Panc1 (cell line): ENCODE results near the gene MAGI3. TPM values are rescaled to one million over a fixed set of nuclear protein-coding genes. Genes with fewer than 3 reads are reported as not detected.

ENCODE experiments used
- ATAC-seq: fragments of 200-7000 bp; cut with Tn5 transposase; 2 replicates; pipeline ENCODE4 v1.9.1; 2020; ENCODE audit warnings: mild to moderate bottlenecking, moderate library complexity
- BruUV-seq: library from RNA; stranded (reverse); fragments of 400-500 nt; replicated peaks from 2 replicates; lab custom pipeline; 2021; lab: Mats Ljungman, UMichigan
- CTCF ChIA-PET: fragments of 300-600 bp; sonication (Branson Sonifier 250); formaldehyde crosslinking; loops from one replicate; lab custom pipeline; 2022; ENCODE audit warnings: antibody characterized with exemption; lab: Charles Lee
- POLR2A ChIA-PET: fragments of 300-600 bp; sonication (Branson Sonifier 250); formaldehyde crosslinking; loops from one replicate; lab custom pipeline; 2022; ENCODE audit warnings: antibody characterized with exemption; lab: Charles Lee
- DNase-seq: peaks from one replicate; pipeline ENCODE4 v3.0.0-alpha.2; 2010; ENCODE audit warnings: low read depth, low spot score
- H3K27ac ChIP-seq: 2 replicates; pipeline ENCODE4 v1.5.1; 2011; ENCODE audit warnings: mild to moderate bottlenecking, low read length, inconsistent platforms
- H3K27me3 ChIP-seq: fragments of 200-500 bp; sonication (Bioruptor generic); 2 replicates; pipeline ENCODE4 v1.6.0; 2014; ENCODE audit warnings: low read length, inconsistent platforms; ENCODE audit not compliant: control insufficient read depth, insufficient read depth
- H3K36me3 ChIP-seq: fragments of 200-500 bp; sonication (Bioruptor generic); 2 replicates; pipeline ENCODE4 v1.5.1; 2014; ENCODE audit warnings: inconsistent platforms, mild to moderate bottlenecking, low read length, moderate library complexity; ENCODE audit not compliant: control insufficient read depth, insufficient read depth
- H3K4me1 ChIP-seq: 2 replicates; pipeline ENCODE4 v1.5.1; 2011; ENCODE audit warnings: inconsistent platforms, mild to moderate bottlenecking, low read length, moderate library complexity; ENCODE audit not compliant: control insufficient read depth, insufficient read depth
- H3K4me3 ChIP-seq, 2 experiments: 2 replicates each; pipeline ENCODE4 v1.5.1; 2011 to 2012; ENCODE audit warnings: low read depth in 2 of 2, low read length in 2 of 2, mild to moderate bottlenecking in 2 of 2, inconsistent platforms in 1 of 2, moderate library complexity in 1 of 2
- H3K9me3 ChIP-seq: fragments of 200-500 bp; sonication (Bioruptor generic); 2 replicates; pipeline ENCODE4 v1.5.1; 2014; ENCODE audit warnings: low read depth, mild to moderate bottlenecking, inconsistent platforms, low read length, moderate library complexity; ENCODE audit not compliant: control insufficient read depth, insufficient read depth
- POLR2AphosphoS5 ChIP-seq: IDR thresholded peaks from 2 replicates; pipeline ENCODE4 v1.6.1; 2012; ENCODE audit warnings: mild to moderate bottlenecking, low read depth, low read length, moderate library complexity
- SIN3A ChIP-seq: IDR thresholded peaks from 2 replicates; pipeline ENCODE4 v1.6.1; 2012; ENCODE audit warnings: low read depth, mild to moderate bottlenecking, low read length, moderate library complexity, borderline replicate concordance; ENCODE audit not compliant: insufficient read depth
- TCF7L2 ChIP-seq: IDR thresholded peaks from 2 replicates; pipeline ENCODE4 v1.6.1; 2011; ENCODE audit warnings: mild to moderate bottlenecking, low read depth, low read length, inconsistent platforms
- in situ Hi-C: cut with HindIII; loops from 2 replicates; pipeline ENCODE4 v1.10.0; 2016; ENCODE audit warnings: low sequenced_read_pairs, low pct_unique_long_range_greater_than_20kb
- intact Hi-C: fragments of 100-400 bp; cut with micrococcal nuclease; formaldehyde crosslinking; loops from one replicate; pipeline ENCODE4 v1.10.0; 2022; ENCODE audit not compliant: unreplicated experiment
- total RNA-seq: library from RNA; stranded (reverse); gene quantifications from one replicate; pipeline ENCODE4 v1.2.1, GENCODE V29; 2021; ENCODE audit not compliant: unreplicated experiment
- TF ChIP-seq, protein P1 (sequence below), 2 experiments: IDR thresholded peaks; 2 replicates each; pipeline ENCODE4 v1.6.1; 2011 to 2012; ENCODE audit warnings: low read depth in 2 of 2, control low read depth in 1 of 2, low read length in 1 of 2, mild to moderate bottlenecking in 1 of 2, moderate library complexity in 1 of 2; ENCODE audit not compliant: insufficient read depth in 1 of 2
- TF ChIP-seq, protein P2 (sequence below): fragments of 450-650 bp; IDR thresholded peaks from 2 replicates; pipeline ENCODE4 v1.5.1; 2017; ENCODE audit warnings: mild to moderate bottlenecking

The MAGI3 gene
- total RNA-seq, 1 experiment from 2014 or later = 10.9 TPM

DNA sequence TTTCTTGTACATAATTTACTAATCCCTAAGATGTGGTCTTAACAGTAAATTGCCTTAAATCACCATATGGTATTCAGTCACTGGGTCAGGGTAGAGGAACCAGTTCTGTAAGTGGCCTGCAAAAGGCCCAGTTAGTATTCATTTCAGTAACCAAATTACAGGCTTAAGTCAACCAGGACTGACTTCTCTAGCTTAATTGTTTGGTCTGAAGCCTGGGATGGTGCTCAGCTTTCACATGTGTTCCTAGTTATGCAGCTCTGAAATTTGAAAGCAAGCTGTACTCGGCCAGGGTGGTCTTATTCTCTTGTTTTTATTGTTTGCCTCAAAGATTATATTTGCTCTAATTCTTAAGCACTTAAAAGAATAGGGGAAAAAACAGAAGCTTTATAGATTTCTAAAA is 144.6 kb downstream of the MAGI3 start:
- Histone ChIP-seq H3K4me1 (no peaks in the 10 kb centered on the region), H3K27ac (no peak overlapping the region), H3K4me3 (no peak overlapping the region), H3K27me3 (no peaks in the 10 kb centered on the region), H3K36me3 (no peaks in the 10 kb centered on the region), H3K9me3 (no peaks in the 10 kb centered on the region)
- in situ Hi-C loops (no loop called here), intact Hi-C loops (no loop called here)
- TF ChIP-seq SIN3A = no peak
- TF ChIP-seq, protein P1, sequence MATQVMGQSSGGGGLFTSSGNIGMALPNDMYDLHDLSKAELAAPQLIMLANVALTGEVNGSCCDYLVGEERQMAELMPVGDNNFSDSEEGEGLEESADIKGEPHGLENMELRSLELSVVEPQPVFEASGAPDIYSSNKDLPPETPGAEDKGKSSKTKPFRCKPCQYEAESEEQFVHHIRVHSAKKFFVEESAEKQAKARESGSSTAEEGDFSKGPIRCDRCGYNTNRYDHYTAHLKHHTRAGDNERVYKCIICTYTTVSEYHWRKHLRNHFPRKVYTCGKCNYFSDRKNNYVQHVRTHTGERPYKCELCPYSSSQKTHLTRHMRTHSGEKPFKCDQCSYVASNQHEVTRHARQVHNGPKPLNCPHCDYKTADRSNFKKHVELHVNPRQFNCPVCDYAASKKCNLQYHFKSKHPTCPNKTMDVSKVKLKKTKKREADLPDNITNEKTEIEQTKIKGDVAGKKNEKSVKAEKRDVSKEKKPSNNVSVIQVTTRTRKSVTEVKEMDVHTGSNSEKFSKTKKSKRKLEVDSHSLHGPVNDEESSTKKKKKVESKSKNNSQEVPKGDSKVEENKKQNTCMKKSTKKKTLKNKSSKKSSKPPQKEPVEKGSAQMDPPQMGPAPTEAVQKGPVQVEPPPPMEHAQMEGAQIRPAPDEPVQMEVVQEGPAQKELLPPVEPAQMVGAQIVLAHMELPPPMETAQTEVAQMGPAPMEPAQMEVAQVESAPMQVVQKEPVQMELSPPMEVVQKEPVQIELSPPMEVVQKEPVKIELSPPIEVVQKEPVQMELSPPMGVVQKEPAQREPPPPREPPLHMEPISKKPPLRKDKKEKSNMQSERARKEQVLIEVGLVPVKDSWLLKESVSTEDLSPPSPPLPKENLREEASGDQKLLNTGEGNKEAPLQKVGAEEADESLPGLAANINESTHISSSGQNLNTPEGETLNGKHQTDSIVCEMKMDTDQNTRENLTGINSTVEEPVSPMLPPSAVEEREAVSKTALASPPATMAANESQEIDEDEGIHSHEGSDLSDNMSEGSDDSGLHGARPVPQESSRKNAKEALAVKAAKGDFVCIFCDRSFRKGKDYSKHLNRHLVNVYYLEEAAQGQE (IDR thresholded peaks at IDR 0.05; ENCODE audit: insufficient read depth in 1 of 2, low read depth in 2 of 2, low read length in 1 of 2) = no peak
- TF ChIP-seq, protein P2, sequence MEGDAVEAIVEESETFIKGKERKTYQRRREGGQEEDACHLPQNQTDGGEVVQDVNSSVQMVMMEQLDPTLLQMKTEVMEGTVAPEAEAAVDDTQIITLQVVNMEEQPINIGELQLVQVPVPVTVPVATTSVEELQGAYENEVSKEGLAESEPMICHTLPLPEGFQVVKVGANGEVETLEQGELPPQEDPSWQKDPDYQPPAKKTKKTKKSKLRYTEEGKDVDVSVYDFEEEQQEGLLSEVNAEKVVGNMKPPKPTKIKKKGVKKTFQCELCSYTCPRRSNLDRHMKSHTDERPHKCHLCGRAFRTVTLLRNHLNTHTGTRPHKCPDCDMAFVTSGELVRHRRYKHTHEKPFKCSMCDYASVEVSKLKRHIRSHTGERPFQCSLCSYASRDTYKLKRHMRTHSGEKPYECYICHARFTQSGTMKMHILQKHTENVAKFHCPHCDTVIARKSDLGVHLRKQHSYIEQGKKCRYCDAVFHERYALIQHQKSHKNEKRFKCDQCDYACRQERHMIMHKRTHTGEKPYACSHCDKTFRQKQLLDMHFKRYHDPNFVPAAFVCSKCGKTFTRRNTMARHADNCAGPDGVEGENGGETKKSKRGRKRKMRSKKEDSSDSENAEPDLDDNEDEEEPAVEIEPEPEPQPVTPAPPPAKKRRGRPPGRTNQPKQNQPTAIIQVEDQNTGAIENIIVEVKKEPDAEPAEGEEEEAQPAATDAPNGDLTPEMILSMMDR = no peak
- no peak for TF ChIP-seq POLR2AphosphoS5
- TF ChIP-seq TCF7L2 = no peak
- ATAC-seq = no peak
- CTCF ChIA-PET = no interaction called here
- DNase-seq = no peak
- BruUV-seq = no TSS peak
- POLR2A ChIA-PET = no interaction called here

DNA sequence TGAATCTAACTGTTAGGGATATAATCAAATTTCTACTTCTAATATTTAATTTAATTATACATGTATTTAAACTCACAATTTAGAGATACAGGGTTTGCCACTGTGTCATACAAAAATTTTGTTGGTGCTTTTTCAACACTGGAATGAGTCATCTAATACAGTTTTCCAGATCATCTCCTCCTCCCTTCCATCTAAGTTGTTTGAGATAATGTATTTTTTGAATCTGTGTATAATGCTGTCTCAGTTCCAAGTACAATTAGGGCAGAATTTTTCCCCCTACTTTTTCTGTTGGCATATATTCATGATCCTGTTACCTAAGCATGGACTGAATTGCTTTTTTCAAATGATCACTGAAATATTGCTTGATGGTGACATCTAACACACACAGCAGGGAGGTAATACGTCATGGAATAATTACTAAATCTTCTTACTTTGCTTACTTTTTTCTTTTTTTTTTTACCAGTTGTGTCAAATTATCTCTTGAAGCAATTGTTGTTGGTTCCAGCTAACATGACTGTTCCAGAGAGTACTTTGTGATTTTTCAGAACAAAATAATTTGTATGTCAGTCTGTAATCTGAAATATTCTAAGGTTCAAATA is 146.0 kb downstream of the MAGI3 start:
- intact Hi-C loops (no loop called here), in situ Hi-C loops (no loop called here)
- Histone ChIP-seq H3K36me3 (no peaks in the 10 kb centered on the region), H3K27me3 (no peaks in the 10 kb centered on the region), H3K4me1 (no peaks in the 10 kb centered on the region), H3K9me3 (no peaks in the 10 kb centered on the region), H3K4me3 (no peak overlapping the region), H3K27ac (no peak overlapping the region)
- ChIA-PET POLR2A (no interaction called here), CTCF (no interaction called here)
- no TSS peak for BruUV-seq
- TF ChIP-seq, protein P1 (IDR thresholded peaks at IDR 0.05; ENCODE audit: insufficient read depth in 1 of 2, low read depth in 2 of 2, low read length in 1 of 2) = no peak
- TF ChIP-seq, protein P2 = no peak
- no peak for TF ChIP-seq POLR2AphosphoS5
- TF ChIP-seq TCF7L2 = no peak
- TF ChIP-seq SIN3A = no peak
- no peak for DNase-seq
- no peak for ATAC-seq
